Measurements from ENCODE around the gene REL.
"Not testable (repeated sequence)": the region's sequence is repeated elsewhere in the genome, so short reads cannot be mapped to it uniquely, and the experiment has no call there.

Gene REL

GRCh38 chr2:60857056-60857455 lies 24.3 kb upstream of the REL start:
- POLR2A ChIA-PET = no interaction called here

DNA sequence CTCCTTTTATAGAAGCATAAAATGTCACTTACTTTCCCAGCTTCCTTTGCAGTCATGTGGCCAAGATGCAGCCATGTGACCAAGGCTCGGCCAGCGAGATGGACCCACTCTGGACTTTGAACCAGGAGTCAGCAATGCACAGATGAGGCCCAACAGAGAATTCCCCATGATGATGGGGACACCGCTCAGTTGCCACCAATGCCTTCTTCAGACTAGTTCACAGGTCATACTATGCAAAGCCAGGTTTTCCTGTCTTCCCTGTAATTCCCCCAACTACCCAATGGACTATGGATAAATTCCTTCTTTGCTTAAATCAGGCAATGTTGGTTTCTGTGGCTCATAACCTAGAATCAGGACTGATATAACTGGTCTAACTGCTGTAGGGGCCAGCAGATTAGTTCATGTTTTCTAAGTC lies 22.5 kb upstream of the REL start:
- POLR2A ChIA-PET = no interaction called here
- CTCF ChIA-PET = no interaction called here
- no peak for DNase-seq (ENCODE audit: extremely low spot score)
- TF ChIP-seq ELF4 (IDR thresholded peaks at IDR 0.05) (no peak), FOXA1 (IDR thresholded peaks at IDR 0.05) (no peak), CTBP1 (IDR thresholded peaks at IDR 0.05; ENCODE audit: borderline replicate concordance) (no peak), BHLHE40 (IDR thresholded peaks at IDR 0.05; ENCODE audit: borderline replicate concordance) (no peak), FOXK2 (IDR thresholded peaks at IDR 0.05) (no peak), SP1 (IDR thresholded peaks at IDR 0.05) (no peak), TARDBP (IDR thresholded peaks at IDR 0.05) (no peak), FOXM1 (IDR thresholded peaks at IDR 0.05; ENCODE audit: borderline replicate concordance) (no peak), LEF1 (IDR thresholded peaks at IDR 0.05; ENCODE audit: borderline replicate concordance) (no peak), PKNOX1 (IDR thresholded peaks at IDR 0.05) (no peak), L3MBTL2 (conservative IDR thresholded peaks at IDR 0.05) (no peak), ARNT (IDR thresholded peaks at IDR 0.05) (no peak), HDGF (IDR thresholded peaks at IDR 0.05; ENCODE audit: borderline replicate concordance) (no peak), NFRKB (IDR thresholded peaks at IDR 0.05) (no peak), SUZ12 (IDR thresholded peaks at IDR 0.05) (no peak), ZNF384 (IDR thresholded peaks at IDR 0.05) (no peak)

More at GRCh38 chr2:60857056-60857455, 24.3 kb upstream of the REL start:
- TF ChIP-seq ZNF384 (IDR thresholded peaks at IDR 0.05) (no peak), FOXM1 (IDR thresholded peaks at IDR 0.05; ENCODE audit: borderline replicate concordance) (no peak), ARNT (IDR thresholded peaks at IDR 0.05) (no peak), NFRKB (IDR thresholded peaks at IDR 0.05) (no peak), SP1 (IDR thresholded peaks at IDR 0.05) (no peak), FOXA1 (IDR thresholded peaks at IDR 0.05) (no peak), FOXK2 (IDR thresholded peaks at IDR 0.05) (no peak), ELF4 (IDR thresholded peaks at IDR 0.05) (no peak), BHLHE40 (IDR thresholded peaks at IDR 0.05; ENCODE audit: borderline replicate concordance) (no peak), TARDBP (IDR thresholded peaks at IDR 0.05) (no peak), LEF1 (IDR thresholded peaks at IDR 0.05; ENCODE audit: borderline replicate concordance) (no peak)
- DNase-seq (ENCODE audit: extremely low spot score) = no peak
- CTCF ChIA-PET = no interaction called here

DNA sequence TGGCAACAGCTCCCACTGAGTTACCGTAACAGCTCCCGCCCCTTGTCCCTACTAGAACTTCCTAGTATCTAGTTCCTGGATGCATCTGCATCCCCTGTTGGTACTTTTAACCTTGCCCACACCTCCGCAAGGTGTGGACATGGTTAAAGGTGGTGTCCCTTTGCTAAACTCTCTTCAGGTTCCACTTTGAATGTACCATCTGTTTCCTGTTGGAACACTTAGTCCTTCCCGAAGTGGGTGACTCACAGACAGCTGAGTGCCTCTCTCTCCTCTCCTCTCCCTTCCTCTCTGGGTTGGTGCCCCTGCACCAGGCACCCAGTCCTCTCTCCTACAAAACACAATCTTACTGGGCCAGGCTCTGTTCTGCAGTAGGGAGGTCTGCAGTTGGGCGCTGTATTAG lies 19.6 kb upstream of the REL start:
- ChIA-PET CTCF (no interaction called here), POLR2A (no interaction called here)
- no peak for TF ChIP-seq FOXM1 (IDR thresholded peaks at IDR 0.05; ENCODE audit: borderline replicate concordance)
- TF ChIP-seq FOXK2 (IDR thresholded peaks at IDR 0.05) = no peak
- DNase-seq (ENCODE audit: extremely low spot score) = no peak

DNA sequence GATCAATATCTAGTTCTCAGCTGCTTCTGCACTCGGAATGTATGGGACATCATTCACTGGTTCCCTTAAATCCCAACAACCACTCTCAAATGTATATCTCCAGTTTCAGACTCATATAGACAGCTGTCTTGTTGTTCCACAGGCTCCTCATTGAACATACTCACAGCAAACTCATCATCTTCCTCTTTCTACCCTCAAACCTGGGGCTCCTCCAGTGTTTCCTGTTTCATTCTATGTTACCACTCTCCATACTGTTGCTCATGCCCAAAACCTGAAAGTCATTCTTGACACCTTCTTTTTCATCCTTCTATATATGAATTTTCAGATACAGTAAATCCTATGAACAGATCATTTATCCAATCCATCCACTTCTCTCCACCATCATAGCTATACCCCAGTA lies 18.7 kb upstream of the REL start:
- CTCF ChIA-PET = no interaction called here
- no peak for DNase-seq (ENCODE audit: extremely low spot score)
- TF ChIP-seq FOXK2 (IDR thresholded peaks at IDR 0.05) (no peak), L3MBTL2 (conservative IDR thresholded peaks at IDR 0.05) (no peak), LEF1 (IDR thresholded peaks at IDR 0.05; ENCODE audit: borderline replicate concordance) (no peak), ARNT (IDR thresholded peaks at IDR 0.05) (no peak), PKNOX1 (IDR thresholded peaks at IDR 0.05) (no peak)
- POLR2A ChIA-PET = no interaction called here

DNA sequence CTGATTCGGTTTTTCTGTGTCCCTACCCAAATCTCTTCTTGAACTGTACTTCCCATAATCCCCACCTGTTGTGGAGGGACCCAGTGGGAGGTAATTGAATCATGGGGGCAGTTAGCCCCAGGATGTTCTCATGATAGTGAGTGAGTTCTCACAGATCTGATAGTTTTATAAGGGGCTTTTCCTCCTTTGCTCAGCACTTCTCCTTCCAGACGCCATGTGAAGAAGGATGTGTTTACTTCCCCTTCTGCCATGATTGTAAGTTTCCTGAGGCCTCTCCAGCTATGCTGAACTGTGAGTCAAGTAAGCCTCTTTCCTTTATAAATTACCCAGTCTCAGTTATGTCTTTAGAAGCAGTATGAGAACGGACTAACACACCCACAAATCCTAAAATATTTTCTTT lies 16.0 kb upstream of the REL start:
- DNase-seq (ENCODE audit: extremely low spot score); POLR2A ChIA-PET; CTCF ChIA-PET: not testable (repeated sequence)

GRCh38 chr2:60867007-60867406 lies 14.4 kb upstream of the REL start:
- ChIA-PET POLR2A (no interaction called here), CTCF (no interaction called here)
- no peak for DNase-seq (ENCODE audit: extremely low spot score)
- no peak for TF ChIP-seq CTBP1 (IDR thresholded peaks at IDR 0.05; ENCODE audit: borderline replicate concordance)
- TF ChIP-seq ZNF384 (IDR thresholded peaks at IDR 0.05) = no peak
- TF ChIP-seq HDGF (IDR thresholded peaks at IDR 0.05; ENCODE audit: borderline replicate concordance) = no peak
- no peak for TF ChIP-seq ELF4 (IDR thresholded peaks at IDR 0.05)
- TF ChIP-seq FOXK2 (IDR thresholded peaks at IDR 0.05) = no peak
- TF ChIP-seq SP1 (IDR thresholded peaks at IDR 0.05) = no peak
- TF ChIP-seq NFRKB (IDR thresholded peaks at IDR 0.05) = no peak
- no peak for TF ChIP-seq LEF1 (IDR thresholded peaks at IDR 0.05; ENCODE audit: borderline replicate concordance)
- TF ChIP-seq ARNT (IDR thresholded peaks at IDR 0.05) = no peak
- TF ChIP-seq BHLHE40 (IDR thresholded peaks at IDR 0.05; ENCODE audit: borderline replicate concordance) = no peak
- TF ChIP-seq L3MBTL2 (conservative IDR thresholded peaks at IDR 0.05) = no peak
- TF ChIP-seq PKNOX1 (IDR thresholded peaks at IDR 0.05) = no peak
- no peak for TF ChIP-seq FOXA1 (IDR thresholded peaks at IDR 0.05)
- TF ChIP-seq TARDBP (IDR thresholded peaks at IDR 0.05) = no peak
- no peak for TF ChIP-seq SUZ12 (IDR thresholded peaks at IDR 0.05)
- no peak for TF ChIP-seq FOXM1 (IDR thresholded peaks at IDR 0.05; ENCODE audit: borderline replicate concordance)

DNA sequence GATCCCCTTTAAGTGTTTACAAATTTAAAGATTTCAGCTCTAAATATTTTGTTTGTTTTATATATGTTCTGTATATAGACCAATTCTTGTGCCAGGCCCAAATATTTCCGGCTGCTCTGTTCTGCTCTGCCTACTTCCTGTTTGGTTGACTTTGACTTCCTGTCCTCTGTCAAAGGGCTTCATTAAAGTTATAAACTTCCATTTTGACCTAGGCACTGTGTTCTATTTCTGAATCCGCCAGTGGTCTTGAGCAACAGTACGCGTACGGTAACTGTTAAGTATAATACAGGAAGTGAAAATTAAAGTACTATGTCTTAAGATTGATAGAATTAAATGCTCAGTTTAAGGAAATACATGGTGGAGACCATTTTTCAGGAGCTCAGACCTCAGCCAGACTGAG lies 13.5 kb upstream of the REL start:
- POLR2A ChIA-PET = no interaction called here
- CTCF ChIA-PET = no interaction called here
- TF ChIP-seq ZNF384 (IDR thresholded peaks at IDR 0.05) (no peak), FOXA1 (IDR thresholded peaks at IDR 0.05) (no peak), PKNOX1 (IDR thresholded peaks at IDR 0.05) (no peak), BHLHE40 (IDR thresholded peaks at IDR 0.05; ENCODE audit: borderline replicate concordance) (no peak)
- DNase-seq (ENCODE audit: extremely low spot score) = no peak
